Endodermal cell (in vitro differentiated cells): ENCODE data around the gene NOL8. TPM values are rescaled to one million over a fixed set of nuclear protein-coding genes. Genes with fewer than 3 reads are reported as not detected.

Experiments used
- DNase-seq: peaks from one replicate; pipeline ENCODE4 v3.0.0-alpha.2; 2017
- H3K27ac ChIP-seq: 2 replicates; pipeline ENCODE4 v1.5.1; 2013; ENCODE audit warnings: mild to moderate bottlenecking, low read depth, low read length, moderate library complexity
- H3K27me3 ChIP-seq: 2 replicates; pipeline ENCODE4 v1.6.1; 2013; ENCODE audit warnings: mild to moderate bottlenecking, low read length, moderate library complexity; ENCODE audit not compliant: insufficient read depth, control insufficient read depth, poor library complexity, severe bottlenecking
- H3K36me3 ChIP-seq: 2 replicates; pipeline ENCODE4 v1.7.0; 2013; ENCODE audit warnings: mild to moderate bottlenecking, low read length, moderate library complexity; ENCODE audit not compliant: control insufficient read depth, insufficient read depth
- H3K4me1 ChIP-seq: one replicate; pipeline ENCODE4 v1.7.0; 2013; ENCODE audit warnings: low read length; ENCODE audit not compliant: control insufficient read depth, insufficient read depth
- H3K4me3 ChIP-seq: 2 replicates; pipeline ENCODE4 v1.5.1; 2013; ENCODE audit warnings: mild to moderate bottlenecking, low read length, moderate library complexity
- H3K9ac ChIP-seq: 2 replicates; pipeline ENCODE4 v1.6.1; 2013; ENCODE audit warnings: mild to moderate bottlenecking, low read length, moderate library complexity; ENCODE audit not compliant: poor library complexity, severe bottlenecking; ENCODE audit errors: extremely low read depth
- H3K9me3 ChIP-seq: 2 replicates; pipeline ENCODE4 v1.6.1; 2013; ENCODE audit warnings: mild to moderate bottlenecking, low read length, moderate library complexity; ENCODE audit not compliant: control insufficient read depth
- H3K27ac Mint-ChIP-seq: 2 replicates; pipeline ENCODE4 v1.8.0; 2020; ENCODE audit warnings: mixed read lengths
- H3K27me3 Mint-ChIP-seq: 2 replicates; pipeline ENCODE4 v1.8.0; 2021; ENCODE audit warnings: mild to moderate bottlenecking, mixed read lengths; ENCODE audit not compliant: insufficient read depth
- H3K36me3 Mint-ChIP-seq: 2 replicates; pipeline ENCODE4 v1.8.0; 2020; ENCODE audit warnings: low read depth, mixed read lengths
- H3K4me1 Mint-ChIP-seq: 2 replicates; pipeline ENCODE4 v1.8.0; 2020; ENCODE audit warnings: mixed read lengths
- H3K4me3 Mint-ChIP-seq: 2 replicates; pipeline ENCODE4 v1.8.0; 2020; ENCODE audit warnings: mild to moderate bottlenecking, moderate library complexity, mixed read lengths
- H3K9me3 Mint-ChIP-seq: 2 replicates; pipeline ENCODE4 v1.8.0; 2020; ENCODE audit warnings: mild to moderate bottlenecking, mixed read lengths
- CTCF ChIP-seq: fragments of 200-600 bp; sonication (generic); conservative IDR thresholded peaks from 2 replicates; pipeline ENCODE4 v1.5.0; 2021; ENCODE audit warnings: antibody characterized with exemption, mild to moderate bottlenecking
- WGBS, 2 experiments: methylation state at CpG; one replicate each; pipeline versions ENCODE4 v1.1.5 to v1.1.7; 2013; ENCODE audit warnings: missing lambda C conversion rate in 2 of 2, mixed read lengths in 1 of 2; ENCODE audit not compliant: insufficient coverage in 1 of 2, insufficient read length in 1 of 2; 5-methylcytosine and 5-hydroxymethylcytosine counted together
- total RNA-seq, 2 donors: library from RNA; stranded (reverse); fragmentation: NEBNext Ultra II Directional in 1 of 2; extraction: Animal tissue kit (Norgen Biotek cat#: 25700) in 1 of 2; gene quantifications; 2 replicates in 1 of 2; 3 replicates in 1 of 2; pipeline ENCODE4 v1.2.1, GENCODE V29; 2021

The NOL8 gene
- total RNA-seq, 2 donors from 2014 or later = 30.0 to 31.7 TPM

DNA sequence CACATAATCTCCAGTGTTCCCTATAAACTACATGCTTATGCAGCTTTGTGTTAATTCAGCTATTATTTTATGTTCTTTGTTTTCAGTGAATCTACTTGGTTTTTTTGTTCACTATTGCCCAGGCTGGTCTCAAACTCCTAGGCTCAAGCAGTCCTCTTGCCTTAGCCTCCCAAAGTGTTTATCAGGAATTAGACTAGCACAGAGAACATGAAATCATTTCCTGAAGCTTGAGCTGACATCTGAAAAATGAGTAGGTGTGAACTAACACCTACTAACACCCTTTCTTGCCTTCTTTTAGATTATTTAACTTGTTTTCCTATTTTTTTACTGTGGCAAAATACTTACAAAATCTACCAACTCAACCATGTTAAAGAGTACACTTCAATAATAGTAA lies 25.6 kb upstream of the NOL8 start:
- H3K27me3 Mint-ChIP-seq = no peaks in the 10 kb centered on the region

GRCh38 chr9:92349771-92350739 lies 24.9 kb upstream of the NOL8 start:
- Histone ChIP-seq H3K36me3 (no peaks in the 10 kb centered on the region), H3K4me1 (no peaks in the 10 kb centered on the region), H3K27me3 (no peaks in the 10 kb centered on the region), H3K9ac (no peak overlapping the region), H3K27ac (no peak overlapping the region), H3K9me3 (peaks cover 26% of the 10 kb centered on the region), H3K4me3 (no peak overlapping the region)
- 78 to 97% methylated on average over 4 to 7 of the region's 7 CpGs for WGBS, 2 experiments
- no peaks in the 10 kb centered on the region for H3K4me1 Mint-ChIP-seq
- peaks cover 20% of the 10 kb centered on the region for H3K9me3 Mint-ChIP-seq
- H3K36me3 Mint-ChIP-seq = peaks cover 24% of the 10 kb centered on the region
- TF ChIP-seq CTCF = no peak
- H3K27ac Mint-ChIP-seq = no peak overlapping the region
- H3K27me3 Mint-ChIP-seq = no peaks in the 10 kb centered on the region
- H3K4me3 Mint-ChIP-seq = no peak overlapping the region
- DNase-seq = no peak

More for the DNA sequence above, 25.6 kb upstream of the NOL8 start:
- Mint-ChIP-seq H3K4me1 (no peaks in the 10 kb centered on the region), H3K27ac (no peak overlapping the region), H3K4me3 (no peak overlapping the region), H3K36me3 (peaks cover 24% of the 10 kb centered on the region), H3K9me3 (peaks cover 27% of the 10 kb centered on the region)
- Histone ChIP-seq H3K27ac (no peak overlapping the region), H3K4me1 (no peaks in the 10 kb centered on the region), H3K36me3 (no peaks in the 10 kb centered on the region), H3K4me3 (no peak overlapping the region), H3K9me3 (peaks cover 33% of the 10 kb centered on the region), H3K27me3 (no peaks in the 10 kb centered on the region), H3K9ac (no peak overlapping the region)
- no peak for DNase-seq
- TF ChIP-seq CTCF = no peak

- H3K36me3 ChIP-seq = no peaks in the 10 kb centered on the region
- no peaks in the 10 kb centered on the region for H3K27me3 ChIP-seq
- no peak overlapping the region for H3K4me3 Mint-ChIP-seq
- H3K9me3 ChIP-seq = peaks cover 12% of the 10 kb centered on the region
- no peak for DNase-seq
- H3K4me3 ChIP-seq = no peak overlapping the region
- TF ChIP-seq CTCF = no peak
- no peak overlapping the region for H3K27ac Mint-ChIP-seq
- H3K4me1 Mint-ChIP-seq = no peaks in the 10 kb centered on the region
- H3K27ac ChIP-seq = no peak overlapping the region
- peaks cover 13% of the 10 kb centered on the region for H3K9me3 Mint-ChIP-seq
- no peak overlapping the region for H3K9ac ChIP-seq
- peaks cover 22% of the 10 kb centered on the region for H3K36me3 Mint-ChIP-seq
- H3K27me3 Mint-ChIP-seq = no peaks in the 10 kb centered on the region
- H3K4me1 ChIP-seq = no peaks in the 10 kb centered on the region
These were observed 20.4 kb upstream of the NOL8 start for GRCh38 chr9:92345582-92345981.
